Stimulated activated CD4-positive, alpha-beta T cell treated with anti-CD3 and anti-CD28 coated beads, Interleukin-1b, Interleukin-23, amount 100 ng/mL, for 24 hours (primary cell): ENCODE results near the gene ARVCF.
A peak's percentile ranks its signal among the peaks of the same experiment; 100 is the strongest.

ENCODE experiments used
- DNase-seq, 4 experiments: peaks; one replicate each; pipeline ENCODE4 v3.0.0-alpha.2; 2020; ENCODE audit warnings: low read depth in 4 of 4, low spot score in 1 of 4

The ARVCF gene

GRCh38 chr22:19963863-19964642, 52.6 kb downstream of the ARVCF start:
- no peak for DNase-seq

GRCh38 chr22:19962909-19963806, 53.5 kb downstream of the ARVCF start:
- DNase-seq: no peak

- DNase-seq: peak; percentile 38 to 64 (median 43)
These were observed 54.2 kb downstream of the ARVCF start for GRCh38 chr22:19962246-19962908.

- DNase-seq: no peak
These were observed 54.8 kb downstream of the ARVCF start for GRCh38 chr22:19961868-19962245.

GRCh38 chr22:19961201-19961580, 55.4 kb downstream of the ARVCF start:
- no peak for DNase-seq

- DNase-seq: no peak
These were observed 56.0 kb downstream of the ARVCF start for GRCh38 chr22:19960491-19961200.

- DNase-seq: no peak
These were observed 56.8 kb downstream of the ARVCF start for GRCh38 chr22:19959587-19960490.

- DNase-seq: no peak
These were observed 57.5 kb downstream of the ARVCF start for GRCh38 chr22:19959043-19959586.

GRCh38 chr22:19958083-19959042, 58.3 kb downstream of the ARVCF start:
- no peak for DNase-seq

GRCh38 chr22:19957445-19957844, 59.2 kb downstream of the ARVCF start:
- DNase-seq: no peak

GRCh38 chr22:19955241-19956128, 61.1 kb downstream of the ARVCF start:
- DNase-seq: no peak

- no peak for DNase-seq
These were observed 65.3 kb downstream of the ARVCF start for GRCh38 chr22:19951346-19951745.

GRCh38 chr22:19948057-19948760, 68.4 kb downstream of the ARVCF start:
- DNase-seq: no peak

- no peak for DNase-seq
These were observed 73.3 kb downstream of the ARVCF start for GRCh38 chr22:19943082-19944026.

GRCh38 chr22:19942157-19943081, 74.2 kb downstream of the ARVCF start:
- DNase-seq: no peak
